K562 (cell line): ENCODE measurements around the gene PPP1R13L. TPM values are rescaled to one million over a fixed set of nuclear protein-coding genes. Genes with fewer than 3 reads are reported as not detected.

Experiments
- ERF ChIP-seq: fragments of 450-650 bp; formaldehyde crosslinking; IDR thresholded peaks from 2 replicates; pipeline ENCODE4 v1.4.0; 2020; ENCODE audit warnings: mild to moderate bottlenecking, mixed read lengths
- GABPB1 ChIP-seq: sonication (generic); formaldehyde crosslinking; IDR thresholded peaks from 2 replicates; pipeline ENCODE4 v1.8.0; 2022; ENCODE audit warnings: mild to moderate bottlenecking, missing genetic modification reagents
- HDGF ChIP-seq: fragments of 450-650 bp; IDR thresholded peaks from 2 replicates; pipeline ENCODE4 v1.6.1; 2016
- JUN ChIP-seq, 2 experiments: sonication (generic) in 1 of 2; formaldehyde crosslinking in 1 of 2; IDR thresholded peaks; 2 replicates each; pipeline versions ENCODE4 v1.6.1 to v1.8.0; 2012 to 2022; ENCODE audit warnings: borderline replicate concordance in 2 of 2, mild to moderate bottlenecking in 2 of 2, improper control_type of control experiment in 1 of 2, low read depth in 1 of 2, low read length in 1 of 2, missing genetic modification reagents in 1 of 2
- KLF6 ChIP-seq: fragments of 250-450 bp; sonication (Bioruptor Pico); IDR thresholded peaks from 2 replicates; pipeline ENCODE4 v1.4.0; 2020; ENCODE audit warnings: mild to moderate bottlenecking, moderate library complexity, borderline replicate concordance
- MCM5 ChIP-seq: fragments of 450-650 bp; IDR thresholded peaks from 2 replicates; pipeline ENCODE4 v1.6.1; 2016; ENCODE audit warnings: low read depth
- NCOA4 ChIP-seq: fragments of 450-650 bp; IDR thresholded peaks from 2 replicates; pipeline ENCODE4 v1.6.1; 2018; ENCODE audit warnings: mild to moderate bottlenecking; ENCODE audit not compliant: partially characterized antibody
- NR3C1 ChIP-seq: sonication (generic); formaldehyde crosslinking; IDR thresholded peaks from 2 replicates; pipeline ENCODE4 v1.8.1; 2022; ENCODE audit warnings: missing genetic modification reagents
- NRF1 ChIP-seq, 2 experiments: fragments of 450-650 bp; IDR thresholded peaks in 1 of 2; conservative IDR thresholded peaks in 1 of 2; 2 replicates each; pipeline ENCODE4 v1.6.1; 2014; ENCODE audit warnings: mild to moderate bottlenecking in 2 of 2
- SFPQ ChIP-seq: fragments of 200-400 bp; formaldehyde crosslinking; IDR thresholded peaks from 2 replicates; pipeline ENCODE4 v1.6.1; 2017; ENCODE audit warnings: mild to moderate bottlenecking, low read depth, low read length, moderate library complexity
- SLC30A9 ChIP-seq: fragments of 250-450 bp; sonication (Bioruptor Pico); IDR thresholded peaks from 2 replicates; pipeline ENCODE4 v1.8.0; 2022; ENCODE audit warnings: mild to moderate bottlenecking, moderate library complexity
- SMC3 ChIP-seq: conservative IDR thresholded peaks from 2 replicates; pipeline ENCODE4 v1.6.1; 2011; ENCODE audit warnings: low read depth, low read length, improper control_type of control experiment; ENCODE audit not compliant: insufficient read depth
- SRSF1 ChIP-seq: fragments of 200-400 bp; formaldehyde crosslinking; IDR thresholded peaks from 2 replicates; pipeline ENCODE4 v1.6.1; 2017; ENCODE audit warnings: mild to moderate bottlenecking, low read depth, low read length, moderate library complexity
- XRCC4 ChIP-seq: IDR thresholded peaks from one replicate; pipeline ENCODE4 v1.6.1; 2011; ENCODE audit not compliant: insufficient read depth, insufficient read length; ENCODE audit errors: extremely low read depth
- ZBTB33 ChIP-seq: sonication (generic); formaldehyde crosslinking; IDR thresholded peaks from 2 replicates; pipeline ENCODE4 v1.8.1; 2023; ENCODE audit warnings: mild to moderate bottlenecking, missing genetic modification reagents
- ZKSCAN1 ChIP-seq: fragments of 150-350 bp; IDR thresholded peaks from 2 replicates; pipeline ENCODE4 v1.6.1; 2016; ENCODE audit warnings: low read depth, low read length
- ZNF140 ChIP-seq: fragments of 250-450 bp; sonication (Bioruptor Pico); IDR thresholded peaks from 2 replicates; pipeline ENCODE4 v1.8.0; 2021; ENCODE audit warnings: moderate library complexity, mild to moderate bottlenecking, inconsistent platforms
- ZNF146 ChIP-seq: IDR thresholded peaks from one replicate; pipeline ENCODE4 v1.6.1; 2018; ENCODE audit warnings: missing compliant biosample characterization; ENCODE audit not compliant: unreplicated experiment
- ZNF57 ChIP-seq: fragments of 450-650 bp; formaldehyde crosslinking; IDR thresholded peaks from 2 replicates; pipeline ENCODE4 v1.4.0; 2020; ENCODE audit warnings: mild to moderate bottlenecking, moderate library complexity
- ZNF780A ChIP-seq: fragments of 250-450 bp; sonication (Bioruptor Pico); IDR thresholded peaks from 2 replicates; pipeline ENCODE4 v1.5.0; 2021; ENCODE audit warnings: mild to moderate bottlenecking
- polyA plus RNA-seq, 8 experiments: library from polyadenylated mRNA; depleted of rRNA in 4 of 8; stranded (reverse) in 5 of 8; unstranded in 3 of 8; fragments of >200 nt; fragmentation: Nextera tagmentation in 2 of 8; fragmentation: Illumina TruSeq in 1 of 8; extraction: Ambion mirVana in 2 of 8; extraction: Trizol in 1 of 8; gene quantifications; 2 replicates each; pipeline versions ENCODE4 v1.2.1 to v1.2.3, GENCODE V29; 2011 to 2014; ENCODE audit warnings: inconsistent platforms in 1 of 8, missing spikeins in 1 of 8
- total RNA-seq, 7 experiments: library from RNA; depleted of rRNA in 6 of 7; stranded (reverse); fragments of >200 nt in 6 of 7; fragmentation: Illumina TruSeq in 2 of 7; extraction: Trizol in 2 of 7; gene quantifications; 2 replicates each; pipeline versions ENCODE4 v1.2.1 to v1.2.3, GENCODE V29; 2011 to 2021; ENCODE audit warnings: low replicate concordance in 1 of 7
- TF ChIP-seq, protein P1 (sequence below), 2 experiments: fragments of 450-650 bp; IDR thresholded peaks; 2 replicates each; pipeline ENCODE4 v1.6.1; 2018; ENCODE audit warnings: mild to moderate bottlenecking in 2 of 2, low read depth in 1 of 2; ENCODE audit not compliant: partially characterized antibody in 2 of 2

PPP1R13L gene
- total and polyA plus RNA-seq, 9 of the 15 experiments (the other 6 are each of a cell fraction or from before 2014, with no cell fraction given), result 0.32 to 6.7 (median 2.0) TPM

GRCh38 chr19:45444318-45445041 lies 39.6 kb upstream of the PPP1R13L start (continued):
- TF ChIP-seq SRSF1, result no peak
- 0 out of 2 replicates have a peak, but pooled peaks have one; percentile 51 for TF ChIP-seq GABPB1 (CRISPR knock-in tag)
- TF ChIP-seq NCOA4, result no peak
- TF ChIP-seq, protein P1, sequence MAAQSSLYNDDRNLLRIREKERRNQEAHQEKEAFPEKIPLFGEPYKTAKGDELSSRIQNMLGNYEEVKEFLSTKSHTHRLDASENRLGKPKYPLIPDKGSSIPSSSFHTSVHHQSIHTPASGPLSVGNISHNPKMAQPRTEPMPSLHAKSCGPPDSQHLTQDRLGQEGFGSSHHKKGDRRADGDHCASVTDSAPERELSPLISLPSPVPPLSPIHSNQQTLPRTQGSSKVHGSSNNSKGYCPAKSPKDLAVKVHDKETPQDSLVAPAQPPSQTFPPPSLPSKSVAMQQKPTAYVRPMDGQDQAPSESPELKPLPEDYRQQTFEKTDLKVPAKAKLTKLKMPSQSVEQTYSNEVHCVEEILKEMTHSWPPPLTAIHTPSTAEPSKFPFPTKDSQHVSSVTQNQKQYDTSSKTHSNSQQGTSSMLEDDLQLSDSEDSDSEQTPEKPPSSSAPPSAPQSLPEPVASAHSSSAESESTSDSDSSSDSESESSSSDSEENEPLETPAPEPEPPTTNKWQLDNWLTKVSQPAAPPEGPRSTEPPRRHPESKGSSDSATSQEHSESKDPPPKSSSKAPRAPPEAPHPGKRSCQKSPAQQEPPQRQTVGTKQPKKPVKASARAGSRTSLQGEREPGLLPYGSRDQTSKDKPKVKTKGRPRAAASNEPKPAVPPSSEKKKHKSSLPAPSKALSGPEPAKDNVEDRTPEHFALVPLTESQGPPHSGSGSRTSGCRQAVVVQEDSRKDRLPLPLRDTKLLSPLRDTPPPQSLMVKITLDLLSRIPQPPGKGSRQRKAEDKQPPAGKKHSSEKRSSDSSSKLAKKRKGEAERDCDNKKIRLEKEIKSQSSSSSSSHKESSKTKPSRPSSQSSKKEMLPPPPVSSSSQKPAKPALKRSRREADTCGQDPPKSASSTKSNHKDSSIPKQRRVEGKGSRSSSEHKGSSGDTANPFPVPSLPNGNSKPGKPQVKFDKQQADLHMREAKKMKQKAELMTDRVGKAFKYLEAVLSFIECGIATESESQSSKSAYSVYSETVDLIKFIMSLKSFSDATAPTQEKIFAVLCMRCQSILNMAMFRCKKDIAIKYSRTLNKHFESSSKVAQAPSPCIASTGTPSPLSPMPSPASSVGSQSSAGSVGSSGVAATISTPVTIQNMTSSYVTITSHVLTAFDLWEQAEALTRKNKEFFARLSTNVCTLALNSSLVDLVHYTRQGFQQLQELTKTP (IDR thresholded peaks at IDR 0.05; ENCODE audit: low read depth in 1 of 2, partially characterized antibody in 2 of 2), result no peak
- TF ChIP-seq JUN (IDR thresholded peaks at IDR 0.05; ENCODE audit: borderline replicate concordance, low read depth, low read length), result no peak
- TF ChIP-seq JUN (CRISPR knock-in tag; IDR thresholded peaks at IDR 0.05; ENCODE audit: borderline replicate concordance), result no peak
- TF ChIP-seq ZNF140 (CRISPR knock-in tag), result no peak
- TF ChIP-seq NRF1 (conservative IDR thresholded peaks at IDR 0.05 in 1 of 2, IDR thresholded peaks at IDR 0.05 in 1 of 2), result peak; percentile 85 to 87
- TF ChIP-seq XRCC4, result no peak
- TF ChIP-seq NR3C1 (CRISPR knock-in tag), result no peak
- no peak for TF ChIP-seq SLC30A9 (CRISPR knock-in tag)
- TF ChIP-seq ZNF780A (CRISPR knock-in tag), result no peak
- TF ChIP-seq ZBTB33 (CRISPR knock-in tag), result no peak
- TF ChIP-seq ZNF146 (CRISPR knock-in tag), result no peak
- TF ChIP-seq ERF, result peak; percentile 70; the same call in 1 of the 2 replicates
- TF ChIP-seq SFPQ, result no peak
- no peak for TF ChIP-seq HDGF
- no peak for TF ChIP-seq KLF6 (CRISPR knock-in tag)
- TF ChIP-seq ZKSCAN1, result no peak
- TF ChIP-seq MCM5, result no peak
- no peak for TF ChIP-seq ZNF57 (CRISPR knock-in tag)
- TF ChIP-seq SMC3, result no peak
